Spleen (tissue), 7 donors: Measurements from ENCODE around the gene TSPYL1.

Source experiments
- CTCF ChIP-seq, 11 experiments: fragments of 200-600 bp in 7 of 11; fragments of 450-650 bp in 4 of 11; sonication (generic) in 4 of 11; IDR thresholded peaks in 8 of 11; conservative IDR thresholded peaks in 3 of 11; 1 replicate in 7 of 11; 2 replicates in 4 of 11; pipeline versions ENCODE4 v1.4.0 to v1.8.0; 2016 to 2021; ENCODE audit warnings: antibody characterized with exemption in 11 of 11, inconsistent platforms in 4 of 11, mild to moderate bottlenecking in 1 of 11
- POLR2AphosphoS5 ChIP-seq, 3 donors: sonication (generic); formaldehyde crosslinking; IDR thresholded peaks; one replicate each; pipeline ENCODE4 v1.5.1; 2017; ENCODE audit warnings: antibody characterized with exemption in 3 of 3
- donor health status: DM: no; HTN: no; CAD: no; lungs with moderate emphysema.
- donor health status: DM: no; HTN: no; CAD: no.
- donor health status: DM: no; HTN: no; CAD: no.

- TF ChIP-seq POLR2AphosphoS5 (IDR thresholded peaks at IDR 0.05) = no peak
- no peak for TF ChIP-seq CTCF (IDR thresholded peaks at IDR 0.05 in 8 of 11, conservative IDR thresholded peaks at IDR 0.05 in 3 of 11)
Observed at GRCh38 chr6:116292553-116292952, 12.8 kb upstream of the TSPYL1 start.
